AG09309 (cell line): ENCODE measurements around the gene AOPEP.

Source experiments
- DNase-seq: peaks from one replicate; pipeline ENCODE4 v3.0.0-alpha.2; 2010; ENCODE audit warnings: low read depth
- H3K4me3 ChIP-seq: 2 replicates; pipeline ENCODE4 v1.5.1; 2011; ENCODE audit warnings: mild to moderate bottlenecking, low read depth, low read length, moderate library complexity; ENCODE audit not compliant: control insufficient read depth
- TF ChIP-seq, protein P1 (sequence below): IDR thresholded peaks from 2 replicates; pipeline ENCODE4 v1.5.1; 2011; ENCODE audit warnings: mild to moderate bottlenecking, low read depth, low read length, inconsistent platforms; ENCODE audit not compliant: insufficient read depth, control insufficient read depth; ENCODE audit errors: missing control alignments

Gene AOPEP

GRCh38 chr9:94867842-94868312 lies 141.4 kb downstream of the AOPEP start:
- peak; percentile 90 for DNase-seq
- TF ChIP-seq, protein P1, sequence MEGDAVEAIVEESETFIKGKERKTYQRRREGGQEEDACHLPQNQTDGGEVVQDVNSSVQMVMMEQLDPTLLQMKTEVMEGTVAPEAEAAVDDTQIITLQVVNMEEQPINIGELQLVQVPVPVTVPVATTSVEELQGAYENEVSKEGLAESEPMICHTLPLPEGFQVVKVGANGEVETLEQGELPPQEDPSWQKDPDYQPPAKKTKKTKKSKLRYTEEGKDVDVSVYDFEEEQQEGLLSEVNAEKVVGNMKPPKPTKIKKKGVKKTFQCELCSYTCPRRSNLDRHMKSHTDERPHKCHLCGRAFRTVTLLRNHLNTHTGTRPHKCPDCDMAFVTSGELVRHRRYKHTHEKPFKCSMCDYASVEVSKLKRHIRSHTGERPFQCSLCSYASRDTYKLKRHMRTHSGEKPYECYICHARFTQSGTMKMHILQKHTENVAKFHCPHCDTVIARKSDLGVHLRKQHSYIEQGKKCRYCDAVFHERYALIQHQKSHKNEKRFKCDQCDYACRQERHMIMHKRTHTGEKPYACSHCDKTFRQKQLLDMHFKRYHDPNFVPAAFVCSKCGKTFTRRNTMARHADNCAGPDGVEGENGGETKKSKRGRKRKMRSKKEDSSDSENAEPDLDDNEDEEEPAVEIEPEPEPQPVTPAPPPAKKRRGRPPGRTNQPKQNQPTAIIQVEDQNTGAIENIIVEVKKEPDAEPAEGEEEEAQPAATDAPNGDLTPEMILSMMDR, result no peak
- no peak overlapping the region for H3K4me3 ChIP-seq

GRCh38 chr9:94868464-94868863 lies 142.0 kb downstream of the AOPEP start:
- H3K4me3 ChIP-seq, result no peak overlapping the region
- TF ChIP-seq, protein P1, result no peak
- DNase-seq, result no peak

GRCh38 chr9:94869415-94869843 lies 142.9 kb downstream of the AOPEP start:
- TF ChIP-seq, protein P1, result no peak
- no peak for DNase-seq
- H3K4me3 ChIP-seq, result no peak overlapping the region

GRCh38 chr9:94870465-94870792 lies 143.9 kb downstream of the AOPEP start:
- TF ChIP-seq, protein P1, result no peak
- no peak overlapping the region for H3K4me3 ChIP-seq
- DNase-seq, result no peak

GRCh38 chr9:94870793-94871558 lies 144.5 kb downstream of the AOPEP start:
- TF ChIP-seq, protein P1, result no peak
- peak; percentile 76 for DNase-seq
- H3K4me3 ChIP-seq, result no peak overlapping the region

- H3K4me3 ChIP-seq, result no peak overlapping the region
- no peak for DNase-seq
- TF ChIP-seq, protein P1, result no peak
Measured at GRCh38 chr9:94872083-94872833, 145.8 kb downstream of the AOPEP start.
